ENCODE data around the gene SOX30. TPM values are rescaled to one million over a fixed set of nuclear protein-coding genes. Genes with fewer than 3 reads are reported as not detected.
A peak's percentile ranks its signal among the peaks of the same experiment; 100 is the strongest.

The SOX30 gene
- total and polyA plus RNA-seq, 2 of the 13 experiments (the other 11 are each of a cell fraction or from before 2014, with no cell fraction given), result 0.05 TPM; not detected in 1

DNA sequence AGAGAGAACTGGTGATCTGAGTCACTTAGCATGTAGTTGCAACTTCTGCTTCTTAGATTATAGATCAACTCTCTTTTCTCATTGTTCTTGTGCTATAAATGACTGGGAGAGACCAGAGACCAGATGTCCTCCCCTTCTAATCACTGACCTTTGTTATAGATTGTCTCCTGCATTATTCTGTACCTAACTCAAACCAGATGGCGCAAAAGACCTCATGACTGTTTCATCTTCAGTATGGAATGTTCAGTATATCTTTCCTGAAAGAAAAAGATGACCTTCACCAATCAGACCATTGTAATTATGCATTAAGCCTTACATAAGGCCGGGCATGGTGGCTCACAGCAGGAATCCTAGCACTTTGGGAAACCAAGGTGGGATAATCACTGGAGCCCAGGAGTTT lies 46.2 kb downstream of the SOX30 start (continued):
- no peak for TF ChIP-seq ZNF616 (CRISPR knock-in tag; IDR thresholded peaks at IDR 0.05; ENCODE audit: low read depth)

DNA sequence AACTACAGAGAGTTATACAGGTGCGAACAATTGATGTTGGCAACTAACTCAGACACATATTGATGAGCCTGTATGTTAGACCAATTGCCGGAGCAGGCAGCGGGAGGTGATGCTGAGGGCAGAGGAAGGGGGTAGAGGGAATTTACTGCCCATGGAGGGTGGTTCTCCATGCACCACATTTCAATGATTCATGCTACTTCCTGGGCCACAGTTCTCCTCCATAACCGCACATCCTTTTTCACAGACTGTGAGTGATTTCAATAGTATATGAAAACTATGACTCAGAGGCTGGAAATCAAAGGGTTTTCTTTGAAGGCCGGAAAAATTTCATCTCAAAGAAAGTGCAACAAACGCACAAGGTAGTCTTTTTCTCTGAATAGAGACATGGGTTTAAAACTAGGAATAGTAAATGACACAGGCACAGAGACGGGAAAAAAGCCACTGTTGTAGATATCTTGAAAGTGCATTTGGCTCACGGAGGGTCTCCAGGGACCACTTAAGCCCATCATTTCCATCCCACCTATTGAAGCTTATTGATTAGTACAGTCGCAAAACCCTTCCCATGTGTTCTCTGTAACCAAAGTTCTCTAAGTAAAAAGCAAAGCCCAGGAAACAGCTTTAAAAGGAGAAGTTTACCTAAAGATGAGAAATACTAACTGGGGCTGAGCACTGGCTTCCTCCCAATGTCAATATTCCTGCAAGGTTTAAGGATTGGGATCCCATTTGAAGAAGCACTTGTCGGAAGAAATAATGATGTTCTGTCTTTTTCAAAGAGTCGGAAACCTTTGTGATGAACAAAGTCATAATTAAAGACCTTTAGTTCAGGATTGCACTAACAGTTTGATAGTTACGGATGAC lies 48.7 kb downstream of the SOX30 start:
- intact Hi-C loops (cut with micrococcal nuclease; ENCODE audit: unreplicated experiment) (no loop called here), in situ Hi-C loops (cut with HindIII; ENCODE audit: extremely low pct_ligation_motif_present, low pct_unique_long_range_greater_than_20kb) (no loop called here)
- Histone ChIP-seq H3K9me3 (ENCODE audit: low read length) (no peaks in the 10 kb centered on the region), H3K4me1 (ENCODE audit: insufficient read depth, low read length) (no peaks in the 10 kb centered on the region), H3K4me2 (ENCODE audit: low read depth, low read length) (no peak overlapping the region), H3K9ac (ENCODE audit: insufficient read depth, low read depth, low read length) (no peak overlapping the region), H2AFZ (ENCODE audit: low read length) (no peak overlapping the region), H3K27ac (ENCODE audit: extremely low read length, insufficient read depth, low read length) (no peak overlapping the region), H3K27me3 (ENCODE audit: control insufficient read depth in 1 of 2, insufficient read depth in 2 of 2, low read length in 2 of 2) (no peaks in the 10 kb centered on the region; a peak in 1 of 5 replicates), H3K79me2 (ENCODE audit: insufficient read depth, low read length) (no peaks in the 10 kb centered on the region), H3K36me3 (replicated peaks in 1 of 2; ENCODE audit: control insufficient read depth in 1 of 2, insufficient read depth in 2 of 2, low read length in 2 of 2) (no peaks in the 10 kb centered on the region), H4K20me1 (ENCODE audit: insufficient read depth, low read length) (no peaks in the 10 kb centered on the region), H3K4me3 (replicated peaks in 1 of 3; ENCODE audit: insufficient read depth in 1 of 3, low read depth in 2 of 3, low read length in 3 of 3) (no peak overlapping the region)
- TF ChIP-seq ZNF468 (CRISPR knock-in tag; IDR thresholded peaks at IDR 0.05) (no peak), ZNF33B (CRISPR knock-in tag; IDR thresholded peaks at IDR 0.05) (no peak), NFE2L1 (CRISPR knock-in tag; IDR thresholded peaks at IDR 0.05; ENCODE audit: borderline replicate concordance) (no peak), PCBP2 (optimal IDR thresholded peaks at IDR 0.05; ENCODE audit: low read depth, low read length, poor library complexity, severe bottlenecking) (no peak), ZNF34 (CRISPR knock-in tag; IDR thresholded peaks at IDR 0.05; ENCODE audit: borderline replicate concordance) (no peak), FOXO1 (CRISPR knock-in tag; IDR thresholded peaks at IDR 0.05) (no peak), ZIK1 (CRISPR knock-in tag; IDR thresholded peaks at IDR 0.05; ENCODE audit: borderline replicate concordance, low read depth) (no peak), SMAD1 (CRISPR knock-in tag; IDR thresholded peaks at IDR 0.05; ENCODE audit: borderline replicate concordance, low read depth) (no peak), GATAD2A (CRISPR knock-in tag; IDR thresholded peaks at IDR 0.05) (no peak), SIX4 (CRISPR knock-in tag; IDR thresholded peaks at IDR 0.05) (no peak), IKZF4 (CRISPR knock-in tag; IDR thresholded peaks at IDR 0.05; ENCODE audit: borderline replicate concordance, low read depth, not compliant biosample characterization) (no peak), DPF2 (CRISPR knock-in tag; IDR thresholded peaks at IDR 0.05; ENCODE audit: borderline replicate concordance, low read depth) (no peak), TBX2 (CRISPR knock-in tag; IDR thresholded peaks at IDR 0.05; ENCODE audit: borderline replicate concordance) (no peak), ZNF543 (CRISPR knock-in tag; IDR thresholded peaks at IDR 0.05) (no peak), PTBP1 (IDR thresholded peaks at IDR 0.05; ENCODE audit: low read depth, low read length, poor library complexity, severe bottlenecking) (no peak)
- TF ChIP-seq, protein P1, sequence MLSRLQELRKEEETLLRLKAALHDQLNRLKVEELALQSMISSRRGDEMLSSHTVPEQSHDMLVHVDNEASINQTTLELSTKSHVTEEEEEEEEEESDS (CRISPR knock-in tag; IDR thresholded peaks at IDR 0.05; ENCODE audit: borderline replicate concordance), result no peak
- no TSS peak for BruUV-seq (replicated peaks)
- no peak for ATAC-seq
- peak; percentile 18 for DNase-seq (ENCODE audit: low spot score)
- POLR2A ChIA-PET, result no interaction called here
- FAIRE-seq, result no peak
- WGBS (ENCODE audit: low lambda C conversion rate), result 41% methylated on average over 12 of the region's 12 CpGs
- CTCF ChIA-PET (ENCODE audit: low intra/inter-chr PET ratio, low total read pairs), result no interaction called here

All from HepG2 (cell line).